EH (cell line): Measurements from ENCODE around the gene ARPIN.
"Not testable (repeated sequence)": the region's sequence is repeated elsewhere in the genome, so short reads cannot be mapped to it uniquely, and the experiment has no call there.

Experiments
- DNase-seq: peaks from one replicate; pipeline ENCODE4 v3.0.0-alpha.2; 2015; ENCODE audit warnings: low read depth

The ARPIN gene

GRCh38 chr15:89912674-89913396, at the start of gene ARPIN:
Gene ARPIN (minus strand): TSS chr15:89912952. CDS start chr15:89912835, 117 bp downstream.
- peak; percentile 63 for DNase-seq

DNA sequence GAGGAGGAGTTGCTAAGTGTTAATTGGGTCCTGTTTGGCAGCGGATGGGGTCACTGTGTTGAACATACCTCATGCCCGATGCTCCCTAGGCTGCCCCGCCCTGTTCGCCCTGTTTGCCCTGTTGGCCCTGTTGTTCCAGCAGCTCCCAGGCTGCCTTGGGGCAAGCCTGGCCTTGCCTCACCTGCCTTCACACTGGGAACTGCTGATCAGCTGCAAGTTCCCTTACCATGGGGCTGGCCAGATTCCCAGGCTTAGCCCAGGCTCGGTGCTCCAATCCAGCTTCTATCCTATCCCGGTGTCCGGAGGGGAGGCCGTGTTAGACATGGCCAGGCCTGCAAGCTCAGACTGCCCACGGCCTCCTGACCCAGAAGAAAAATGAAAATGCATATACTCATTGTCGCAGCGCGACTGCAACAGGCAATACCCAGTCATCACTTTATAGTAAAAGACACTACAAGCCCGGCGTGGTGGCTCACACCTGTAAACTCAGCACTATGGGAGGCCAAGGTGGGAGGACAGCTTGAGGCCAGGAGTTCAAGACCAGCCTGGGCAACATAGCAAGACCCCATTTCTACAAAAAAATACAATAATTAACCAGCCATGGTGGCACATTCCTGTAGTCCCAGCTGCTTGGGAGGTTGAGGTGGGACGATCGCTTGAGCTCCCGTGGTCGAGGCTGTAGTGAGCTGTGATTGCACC, 45.5 kb upstream of the ARPIN start:
- no peak for DNase-seq

- not testable (repeated sequence) for DNase-seq
These were observed 42.8 kb upstream of the ARPIN start for GRCh38 chr15:89955449-89955998.

- no peak for DNase-seq
These were observed 41.8 kb upstream of the ARPIN start for GRCh38 chr15:89954541-89954940.

GRCh38 chr15:89948796-89949195, 36.0 kb upstream of the ARPIN start:
- DNase-seq, result no peak

DNA sequence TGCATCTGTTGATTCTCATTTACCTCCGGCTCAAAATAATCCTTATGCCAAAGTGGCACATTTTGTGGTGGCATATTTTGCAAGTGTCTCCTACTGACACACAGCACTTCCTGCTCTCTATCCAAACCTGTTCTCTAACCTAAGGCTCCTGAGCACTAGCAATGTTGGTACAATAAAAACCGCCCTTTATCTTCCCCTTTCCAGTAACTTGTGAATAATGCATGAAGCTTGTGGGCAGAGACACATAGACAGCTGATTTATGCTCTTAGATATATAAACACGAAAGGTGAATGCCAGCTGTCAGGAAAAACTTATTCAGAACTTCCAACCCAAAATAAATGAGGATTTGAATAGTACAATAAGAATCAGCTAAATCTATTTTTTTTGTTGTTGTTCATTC, 34.6 kb upstream of the ARPIN start:
- DNase-seq, result no peak

GRCh38 chr15:89946681-89947299, 34.0 kb upstream of the ARPIN start:
- DNase-seq, result no peak

- DNase-seq, result not testable (repeated sequence)
These were observed 31.0 kb upstream of the ARPIN start for GRCh38 chr15:89943721-89944120.

DNA sequence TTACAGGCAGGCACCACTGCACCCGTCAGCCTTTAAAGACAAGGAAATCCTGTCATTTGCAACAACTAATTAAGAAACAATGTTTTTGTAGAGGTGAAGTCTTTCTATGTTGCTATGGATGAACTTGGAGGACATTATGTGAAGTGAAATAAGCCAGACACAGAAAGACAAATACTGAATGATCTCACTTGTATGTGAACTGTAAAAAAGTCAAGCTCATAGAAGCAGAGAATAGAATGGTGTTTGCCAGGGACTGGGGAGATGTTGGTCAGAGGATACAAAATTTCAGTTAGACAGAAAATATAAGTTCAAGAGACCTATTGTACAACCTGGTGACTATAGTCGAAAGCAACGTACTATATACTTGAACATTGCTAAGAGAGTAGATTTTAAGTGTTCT, 27.2 kb upstream of the ARPIN start:
- no peak for DNase-seq

GRCh38 chr15:89939377-89939776, 26.6 kb upstream of the ARPIN start:
- not testable (repeated sequence) for DNase-seq

DNA sequence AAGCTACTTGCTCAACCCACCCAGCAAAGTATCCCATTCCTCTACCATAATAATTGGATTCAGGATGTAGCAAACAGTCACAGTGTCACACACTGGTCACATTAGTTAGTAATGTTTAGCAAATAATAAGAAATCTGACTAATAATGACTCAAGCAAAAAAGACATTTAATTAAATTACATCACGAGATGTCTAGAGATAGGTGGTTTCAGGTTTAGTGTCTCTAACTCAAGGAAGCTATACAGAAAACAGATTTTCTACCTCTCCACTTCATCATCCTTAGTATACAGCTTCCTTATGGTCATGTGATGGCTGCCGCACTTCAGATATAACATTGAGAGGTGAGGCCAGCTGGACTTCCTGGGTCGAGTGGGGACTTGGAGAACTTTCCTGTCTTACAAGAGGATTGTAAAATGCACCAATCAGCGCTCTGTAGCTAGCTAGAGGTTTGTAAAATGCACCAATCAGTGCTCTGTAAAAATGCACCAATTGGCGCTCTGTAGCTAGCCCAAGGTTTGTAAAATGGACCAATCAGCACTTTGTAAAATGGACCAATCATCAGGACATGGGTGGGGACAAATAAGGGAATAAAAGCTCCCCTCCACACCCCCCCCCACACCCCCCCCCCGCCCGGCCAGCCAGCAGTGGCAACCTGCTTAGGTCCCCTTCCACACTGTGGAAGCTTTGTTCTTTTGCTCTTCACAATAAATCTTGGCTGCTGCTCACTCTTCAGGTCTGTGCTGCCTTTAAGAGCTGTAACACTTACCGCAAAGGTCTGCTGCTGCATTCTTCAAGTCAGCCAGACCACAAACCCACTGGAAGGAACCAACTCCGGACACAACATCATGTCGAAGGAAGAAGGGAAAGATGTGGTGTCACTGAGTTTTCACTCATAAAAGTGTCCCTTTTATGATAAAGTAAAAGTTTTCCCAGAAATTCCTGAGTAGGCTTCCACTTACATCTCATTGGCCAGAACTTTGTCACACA, 24.9 kb upstream of the ARPIN start:
- peak; percentile 21 for DNase-seq

GRCh38 chr15:89936786-89937265, 24.1 kb upstream of the ARPIN start:
- DNase-seq, result no peak

GRCh38 chr15:89936051-89936785, 23.5 kb upstream of the ARPIN start:
- DNase-seq, result no peak

DNA sequence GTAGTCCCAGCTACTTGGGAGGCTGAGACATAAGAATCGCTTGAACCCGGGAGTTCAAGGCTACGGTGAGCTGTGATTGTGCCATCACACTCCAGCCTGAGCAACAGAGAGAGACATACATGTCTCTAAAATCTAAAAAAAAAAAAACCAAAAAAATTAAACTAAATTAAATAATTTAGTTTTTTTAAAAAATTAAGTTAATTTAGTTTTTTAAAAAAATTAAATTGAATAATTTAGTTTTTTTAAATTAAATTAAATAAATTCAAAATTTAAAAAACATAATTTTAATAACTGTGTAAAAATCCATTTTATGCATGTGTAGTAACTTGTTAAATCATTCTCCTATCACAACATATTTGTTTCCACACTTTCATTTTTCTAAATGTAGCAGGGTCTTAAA, 20.1 kb upstream of the ARPIN start:
- DNase-seq, result no peak

- DNase-seq, result no peak
These were observed 15.7 kb upstream of the ARPIN start for GRCh38 chr15:89928421-89928820.

- DNase-seq, result peak; percentile 57
These were observed 13.4 kb upstream of the ARPIN start for GRCh38 chr15:89926158-89926557.

- no peak for DNase-seq
These were observed 4.8 kb upstream of the ARPIN start for GRCh38 chr15:89917442-89918101.

DNA sequence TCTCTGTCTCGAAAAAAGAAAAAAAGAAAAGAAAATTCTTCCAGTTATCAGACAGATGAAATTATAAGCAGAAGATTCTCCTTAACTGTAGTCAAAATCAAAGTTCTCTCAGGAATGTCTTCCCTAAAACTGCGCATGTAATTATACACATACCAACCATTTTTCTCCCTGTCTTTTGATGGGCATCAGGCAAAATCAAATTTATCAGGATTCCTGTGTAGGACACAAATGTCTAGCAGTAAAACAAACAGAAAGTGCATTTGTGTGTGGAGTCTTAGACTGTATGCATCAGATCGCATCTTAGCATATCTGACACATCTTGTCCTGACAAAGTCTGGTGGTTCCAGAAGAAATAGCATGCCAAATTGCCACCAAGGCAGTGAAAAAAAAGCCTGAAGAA, 3.9 kb upstream of the ARPIN start:
- peak; percentile 16 for DNase-seq

DNA sequence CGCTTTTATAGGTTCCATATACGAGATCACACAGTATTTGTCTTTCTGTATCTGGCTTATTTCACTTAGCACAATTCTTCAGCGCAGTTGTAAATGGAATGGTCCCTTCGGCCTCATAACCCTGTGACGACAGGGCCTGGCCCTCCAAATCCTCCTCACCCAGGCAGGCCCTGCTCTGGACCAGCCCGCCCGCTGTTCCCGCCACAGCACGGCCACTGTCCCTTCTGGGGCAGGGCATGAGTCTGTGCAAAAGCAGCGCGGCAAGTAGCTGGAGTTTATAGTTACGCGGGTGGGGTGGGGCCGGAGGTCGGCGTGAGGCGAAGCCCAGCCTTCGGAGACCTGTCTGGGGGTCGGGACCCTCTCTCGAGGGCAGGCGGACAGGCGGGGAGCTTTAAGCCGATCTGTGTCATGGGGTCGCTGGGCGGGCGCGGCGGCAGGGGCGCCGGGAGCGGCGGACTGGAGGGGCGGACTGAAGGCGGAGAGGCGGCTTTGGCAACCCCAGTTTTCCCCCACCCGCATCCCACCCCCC, 543 bp downstream of the ARPIN start:
- peak; percentile 45 for DNase-seq
